Fibroblast of skin of right quadriceps (primary cell): Measurements from ENCODE around the gene SMDT1.
A peak's percentile ranks its signal among the peaks of the same experiment; 100 is the strongest.

Experiments
- DNase-seq: peaks from one replicate; pipeline ENCODE4 v3.0.0-alpha.2; 2013

SMDT1 gene, protein sequence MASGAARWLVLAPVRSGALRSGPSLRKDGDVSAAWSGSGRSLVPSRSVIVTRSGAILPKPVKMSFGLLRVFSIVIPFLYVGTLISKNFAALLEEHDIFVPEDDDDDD

DNA sequence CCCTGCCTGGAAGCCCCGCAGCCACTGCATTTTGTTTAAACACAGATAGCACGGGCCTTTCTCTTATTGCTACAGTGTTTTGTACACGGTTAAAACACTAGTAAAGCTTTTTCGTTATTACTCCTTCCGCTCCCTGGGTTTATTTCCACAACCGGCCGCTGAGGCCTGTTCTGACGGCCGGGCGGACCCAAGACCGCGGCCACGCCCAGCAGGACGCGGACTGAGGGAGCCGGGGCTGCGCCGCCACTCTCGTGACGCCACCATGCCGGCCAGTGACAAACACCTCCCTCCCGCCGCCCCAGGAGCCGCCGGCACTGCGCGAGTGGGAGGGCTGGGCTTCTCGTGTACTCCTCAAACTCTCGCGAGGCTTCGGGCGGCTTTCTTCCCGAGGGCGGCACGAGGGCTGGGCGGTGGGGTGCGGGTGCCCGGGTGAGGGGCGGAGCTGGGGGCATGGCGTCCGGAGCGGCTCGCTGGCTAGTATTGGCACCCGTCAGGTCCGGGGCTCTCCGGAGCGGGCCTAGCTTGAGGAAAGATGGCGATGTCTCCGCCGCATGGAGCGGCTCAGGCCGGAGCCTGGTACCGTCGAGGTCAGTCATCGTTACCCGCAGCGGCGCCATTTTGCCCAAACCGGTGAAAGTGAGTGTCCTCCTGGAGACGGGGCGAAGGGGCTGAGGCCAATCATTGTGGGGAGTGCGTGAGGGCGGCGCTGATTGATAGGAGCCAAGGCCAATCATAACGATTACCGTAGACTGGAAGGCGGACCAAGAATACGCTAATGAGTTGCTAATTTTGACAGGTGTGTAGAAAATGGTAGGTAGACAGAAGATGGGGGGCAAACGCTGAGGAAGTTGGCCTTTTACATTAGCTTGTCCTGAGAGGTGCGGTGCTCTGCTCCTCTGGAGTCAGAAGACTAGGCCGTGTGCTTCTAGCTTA is at the start of gene SMDT1:
Gene SMDT1, plus strand, starts transcription at position 382 of the 933 bp plus-strand sequence. Its CDS starts 69 bp downstream, at position 451.
- peak; percentile 99 for DNase-seq

DNA sequence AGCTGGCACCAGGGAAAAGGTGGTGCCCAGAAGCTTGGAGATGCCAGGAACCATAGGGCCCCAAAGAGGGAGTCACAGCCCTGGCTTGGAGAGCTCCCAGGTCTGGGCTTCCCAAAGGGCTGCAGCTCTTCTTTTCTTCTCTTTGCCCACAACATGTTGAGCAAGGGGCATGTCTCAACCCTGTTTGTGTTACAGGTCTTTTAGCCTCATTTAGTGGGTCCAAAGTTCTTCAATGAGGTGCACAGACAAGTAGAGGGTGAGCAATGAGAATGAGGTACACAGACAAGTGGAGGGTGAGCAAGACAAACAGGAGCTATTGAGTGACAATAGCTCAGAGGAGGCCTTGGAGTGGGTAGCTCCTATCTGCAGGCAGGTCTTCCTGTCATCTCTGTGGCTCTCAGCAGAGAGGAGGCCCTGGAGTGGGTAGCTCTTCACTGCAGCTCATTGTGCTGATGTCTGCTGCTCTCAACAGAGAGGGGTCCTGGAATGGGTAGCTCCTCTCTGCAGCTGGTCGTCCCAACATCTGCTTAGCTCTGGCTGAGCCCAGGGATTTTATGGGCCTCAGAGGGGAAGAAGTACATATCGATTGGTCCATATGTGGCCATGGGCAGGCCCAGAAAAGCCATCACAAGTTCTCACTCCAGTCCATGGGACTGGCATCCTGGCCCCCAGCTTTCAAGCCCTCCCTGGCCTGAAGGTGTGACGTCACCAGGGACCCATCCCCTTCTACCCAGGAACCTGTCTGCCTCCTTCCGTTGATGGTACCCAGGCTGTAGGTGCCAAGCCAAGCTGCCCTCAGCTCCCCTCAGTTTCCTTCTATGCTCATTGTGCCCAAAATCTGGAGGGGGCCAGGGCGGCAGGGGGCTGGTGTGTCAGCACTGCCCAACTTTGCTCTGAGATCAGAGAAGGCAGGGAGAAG is 46.0 kb upstream of the SMDT1 start:
- no peak for DNase-seq

- DNase-seq, result no peak
Observed at GRCh38 chr22:42035256-42035655, 44.2 kb upstream of the SMDT1 start.

- peak; percentile 43 for DNase-seq
Observed at GRCh38 chr22:42039271-42039670, 40.2 kb upstream of the SMDT1 start.

- DNase-seq, result no peak
Observed at GRCh38 chr22:42041784-42042183, 37.7 kb upstream of the SMDT1 start.

- DNase-seq, result no peak
Observed at GRCh38 chr22:42050641-42051180, 28.8 kb upstream of the SMDT1 start.

DNA sequence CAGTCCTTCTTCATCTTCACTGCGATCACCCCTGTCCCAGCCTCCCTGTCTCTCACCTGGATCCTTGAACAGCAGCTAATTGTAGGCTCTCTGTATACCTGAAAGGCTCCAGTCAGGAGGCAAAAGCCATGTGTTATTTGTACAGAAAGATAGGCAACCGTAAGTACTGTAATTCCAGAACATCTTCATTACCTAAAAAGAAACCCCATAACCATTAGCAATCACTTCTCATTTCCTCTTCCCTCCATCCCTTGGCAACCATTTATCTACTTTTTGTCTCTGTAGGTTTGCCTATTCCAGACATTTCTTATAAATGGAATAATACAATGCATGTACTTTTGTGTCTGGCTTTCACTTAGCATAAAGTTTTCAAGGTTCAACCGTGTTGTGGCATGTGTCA is 26.7 kb upstream of the SMDT1 start:
- no peak for DNase-seq

DNA sequence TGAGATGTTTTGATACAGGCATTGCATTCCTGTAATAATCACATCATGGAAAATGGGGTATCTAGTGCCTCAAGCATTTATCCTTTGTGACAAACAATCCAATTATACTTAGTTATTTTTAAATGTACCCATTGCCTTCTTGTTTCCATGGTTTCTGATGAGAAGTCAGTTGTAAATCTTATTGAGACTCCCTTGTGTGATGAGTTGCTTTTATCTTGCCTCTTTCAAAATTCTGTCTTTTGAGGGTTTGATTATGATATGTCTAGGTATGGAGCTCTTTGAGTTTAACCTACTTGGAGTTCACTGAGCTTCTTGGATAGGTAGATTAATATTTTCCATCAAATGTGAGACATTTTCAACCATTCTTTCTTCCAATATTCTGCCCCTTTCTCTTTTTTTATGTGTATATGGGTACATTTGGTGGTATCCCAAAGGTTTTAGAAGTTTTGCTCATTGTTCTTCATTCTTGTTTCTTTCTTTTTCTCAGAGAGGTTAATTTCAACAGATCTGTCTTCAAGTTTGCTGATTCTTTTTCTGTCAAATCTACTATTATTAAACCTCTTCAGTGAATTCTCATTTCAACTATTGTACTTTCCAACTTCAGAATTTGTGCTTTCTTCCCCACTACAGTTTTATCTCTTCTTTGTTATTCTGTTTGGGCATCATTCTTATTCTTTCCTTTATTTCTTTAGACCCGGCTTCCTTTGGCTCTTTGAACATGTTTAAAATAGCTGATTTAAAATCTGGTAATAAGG is 22.6 kb upstream of the SMDT1 start:
- no peak for DNase-seq

DNA sequence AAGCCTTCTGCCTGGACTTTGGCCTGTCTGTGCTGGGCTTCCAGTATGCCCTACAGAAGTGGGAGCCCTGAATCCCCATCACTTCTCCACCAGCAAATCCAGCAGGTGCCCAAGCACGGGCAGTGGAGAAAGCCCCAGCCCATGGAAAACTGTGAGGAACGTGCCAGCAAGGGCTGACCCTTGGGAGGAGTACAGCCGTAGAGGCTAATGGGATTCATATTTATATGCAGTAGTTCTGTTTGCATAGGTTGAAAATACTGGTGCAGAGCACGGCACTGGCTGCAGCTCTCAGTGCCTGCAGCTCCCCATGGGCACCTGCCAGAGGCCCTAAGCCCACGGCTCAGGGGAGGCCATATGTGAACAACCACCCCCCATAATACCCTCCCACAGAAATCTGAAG is 19.0 kb upstream of the SMDT1 start:
- DNase-seq, result no peak

GRCh38 chr22:42061041-42061440 is 18.5 kb upstream of the SMDT1 start:
- DNase-seq, result no peak

GRCh38 chr22:42062506-42063170 is 16.9 kb upstream of the SMDT1 start:
- DNase-seq, result no peak

GRCh38 chr22:42064629-42065028 is 14.9 kb upstream of the SMDT1 start:
- no peak for DNase-seq

DNA sequence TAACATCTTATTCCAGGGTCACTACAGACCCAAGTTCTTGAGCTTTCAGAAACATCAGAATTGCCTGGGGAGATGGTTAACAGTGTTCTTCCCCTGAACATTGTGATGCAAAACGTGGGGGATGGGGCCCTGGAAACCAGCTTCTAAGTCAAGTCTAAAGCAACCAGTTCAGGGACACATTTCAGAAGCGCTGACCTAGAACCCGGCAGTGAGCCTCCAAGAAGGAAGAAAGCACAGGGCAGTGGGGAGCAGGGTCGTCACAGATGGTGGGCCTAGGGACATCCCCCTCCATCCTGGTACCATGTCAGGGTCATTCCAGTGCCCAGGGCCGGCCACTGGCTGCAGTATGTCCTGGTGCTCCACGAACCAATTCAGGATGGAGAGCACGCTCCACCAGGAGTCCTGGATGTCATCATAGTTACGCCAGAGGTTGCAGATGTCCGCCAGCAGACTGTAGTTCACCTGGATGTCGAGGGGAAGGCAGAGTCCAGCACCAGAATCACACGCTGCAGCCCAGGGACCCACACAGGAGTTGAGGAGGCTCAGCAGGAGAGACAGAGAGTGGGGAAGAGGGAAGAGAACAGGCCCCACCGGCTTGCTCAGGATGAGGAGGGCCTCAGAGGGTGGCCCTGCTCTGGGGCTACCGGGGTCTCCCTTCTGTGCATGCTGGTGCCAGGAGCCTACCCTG is 13.9 kb upstream of the SMDT1 start:
- DNase-seq, result no peak

- DNase-seq, result no peak
Observed at GRCh38 chr22:42066126-42066761, 13.3 kb upstream of the SMDT1 start.

DNA sequence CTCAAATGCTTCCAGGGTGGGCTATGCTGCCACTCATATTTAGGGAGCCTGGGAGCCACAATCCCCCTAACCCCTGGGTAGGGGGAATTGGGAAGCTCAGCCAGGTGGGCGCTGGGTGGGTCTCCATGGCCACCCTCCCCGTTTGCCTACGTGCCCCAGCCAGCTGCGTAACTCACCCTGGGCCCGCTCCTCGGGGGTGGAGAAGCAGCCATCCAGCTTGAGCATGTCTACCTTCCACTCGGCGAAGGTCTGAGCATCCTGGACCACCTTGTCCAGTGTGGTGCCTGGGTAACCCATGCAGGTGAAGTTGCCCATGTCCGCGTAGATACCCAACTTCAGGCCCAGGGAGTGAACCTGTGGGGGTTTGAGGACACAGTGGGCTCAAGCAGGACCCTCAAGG is 12.6 kb upstream of the SMDT1 start:
- DNase-seq, result no peak

- DNase-seq, result no peak
Observed at GRCh38 chr22:42067671-42068251, 11.7 kb upstream of the SMDT1 start.

- no peak for DNase-seq
Observed at GRCh38 chr22:42068291-42068690, 11.2 kb upstream of the SMDT1 start.

DNA sequence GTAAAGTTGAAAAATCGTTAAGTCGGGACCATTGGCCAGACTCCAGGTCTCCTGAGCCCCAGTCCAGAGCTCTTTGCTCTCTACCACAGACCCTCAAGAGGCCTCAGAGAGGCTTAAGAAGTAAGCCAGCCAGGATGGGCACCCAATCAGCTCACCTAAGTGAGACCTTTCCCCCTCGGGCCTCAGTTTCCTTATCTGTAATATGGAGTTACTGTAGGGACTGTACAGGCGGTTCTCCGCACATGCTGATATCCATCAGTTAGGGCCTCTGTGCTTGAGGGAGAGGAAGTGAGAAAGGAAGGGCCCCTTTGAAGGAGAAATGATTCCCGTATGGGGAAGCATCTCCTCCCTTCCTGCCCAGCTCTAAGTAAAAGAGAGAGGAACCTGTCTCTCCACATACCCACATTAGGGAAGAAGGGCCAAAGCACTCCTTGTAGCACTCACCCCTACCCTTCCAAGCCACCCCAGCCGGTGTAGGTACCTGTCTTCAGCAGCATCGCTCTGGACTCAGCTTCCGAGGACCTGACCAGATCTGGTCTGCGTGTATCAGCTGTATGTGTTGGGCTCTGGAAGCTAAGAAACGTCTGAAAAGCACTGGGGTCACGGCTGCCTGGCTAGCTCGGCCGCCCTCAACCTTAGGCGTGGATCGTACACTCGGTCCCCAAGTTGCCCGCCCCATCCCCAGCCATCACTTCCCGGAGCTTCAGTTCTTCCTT is 9.5 kb upstream of the SMDT1 start:
- DNase-seq, result no peak
